Measurements from ENCODE around the gene LRP1-AS.
"Not testable (repeated sequence)": the region's sequence is repeated elsewhere in the genome, so short reads cannot be mapped to it uniquely, and the experiment has no call there.

Gene LRP1-AS

GRCh38 chr12:57129889-57130288 is 17.5 kb downstream of the LRP1-AS start:
- Mint-ChIP-seq H3K9me3 (no peaks in the 10 kb centered on the region), H3K27ac (no peak overlapping the region), H3K4me3 (no peak overlapping the region), H3K36me3 (ENCODE audit: low read depth) (no peaks in the 10 kb centered on the region), H3K27me3 (peaks cover 14% of the 10 kb centered on the region), H3K4me1 (peaks cover 11% of the 10 kb centered on the region)
- no peak for ATAC-seq
- DNase-seq: no peak

- Mint-ChIP-seq H3K27ac (no peak overlapping the region), H3K4me1 (peaks cover 11% of the 10 kb centered on the region)
- no peak for ATAC-seq
These were observed 18.0 kb downstream of the LRP1-AS start for GRCh38 chr12:57129321-57129842.

GRCh38 chr12:57128519-57129247 is 18.7 kb downstream of the LRP1-AS start:
- peaks cover 11% of the 10 kb centered on the region for H3K4me1 Mint-ChIP-seq
- no peak overlapping the region for H3K27ac Mint-ChIP-seq
- peaks cover 19% of the 10 kb centered on the region for H3K27me3 Mint-ChIP-seq
- H3K9me3 Mint-ChIP-seq: no peaks in the 10 kb centered on the region
- no peak overlapping the region for H3K4me3 Mint-ChIP-seq
- no peaks in the 10 kb centered on the region for H3K36me3 Mint-ChIP-seq (ENCODE audit: low read depth)
- ATAC-seq (no peak), DNase-seq (no peak)

More at GRCh38 chr12:57129321-57129842, 18.0 kb downstream of the LRP1-AS start:
- no peak for DNase-seq
- no peaks in the 10 kb centered on the region for H3K9me3 Mint-ChIP-seq
- H3K4me3 Mint-ChIP-seq: no peak overlapping the region
- peaks cover 17% of the 10 kb centered on the region for H3K27me3 Mint-ChIP-seq
- no peaks in the 10 kb centered on the region for H3K36me3 Mint-ChIP-seq (ENCODE audit: low read depth)

- Mint-ChIP-seq H3K27ac (peak within 1 kb of the TSS; percentile 46), H3K27me3 (peaks cover 21% of the 10 kb centered on the region), H3K36me3 (ENCODE audit: low read depth) (no peaks in the 10 kb centered on the region), H3K4me1 (peaks cover 11% of the 10 kb centered on the region), H3K9me3 (no peaks in the 10 kb centered on the region), H3K4me3 (peak within 1 kb of the TSS; percentile 77)
- DNase-seq: peak; percentile 75
- ATAC-seq: peak; percentile 71
These were observed 19.5 kb downstream of the LRP1-AS start, which contains the start of gene LRP1 for GRCh38 chr12:57127726-57128518. TSS of gene LRP1 (plus strand) at chr12:57128483. CDS start at chr12:57128965, 482 bp downstream.

GRCh38 chr12:57127101-57127725 is 20.2 kb downstream of the LRP1-AS start:
- peaks cover 11% of the 10 kb centered on the region for H3K4me1 Mint-ChIP-seq
- peak overlapping the region; percentile 65 for H3K4me3 Mint-ChIP-seq
- no peak overlapping the region for H3K27ac Mint-ChIP-seq
- H3K27me3 Mint-ChIP-seq: peaks cover 21% of the 10 kb centered on the region
- peak; percentile 53 for DNase-seq
- no peaks in the 10 kb centered on the region for H3K36me3 Mint-ChIP-seq (ENCODE audit: low read depth)
- no peaks in the 10 kb centered on the region for H3K9me3 Mint-ChIP-seq
- peak; percentile 26 for ATAC-seq

- DNase-seq (no peak), ATAC-seq (no peak)
- H3K36me3 Mint-ChIP-seq (ENCODE audit: low read depth): no peaks in the 10 kb centered on the region
- H3K27ac Mint-ChIP-seq: no peak overlapping the region
- peaks cover 21% of the 10 kb centered on the region for H3K27me3 Mint-ChIP-seq
- no peak overlapping the region for H3K4me3 Mint-ChIP-seq
- no peaks in the 10 kb centered on the region for H3K9me3 Mint-ChIP-seq
- H3K4me1 Mint-ChIP-seq: peaks cover 11% of the 10 kb centered on the region
These were observed 20.9 kb downstream of the LRP1-AS start for GRCh38 chr12:57126561-57126960.

- no peak overlapping the region for H3K27ac Mint-ChIP-seq
- no peaks in the 10 kb centered on the region for H3K9me3 Mint-ChIP-seq
- no peak for ATAC-seq
- no peak overlapping the region for H3K4me3 Mint-ChIP-seq
- peaks cover 21% of the 10 kb centered on the region for H3K27me3 Mint-ChIP-seq
- no peaks in the 10 kb centered on the region for H3K36me3 Mint-ChIP-seq (ENCODE audit: low read depth)
- DNase-seq: no peak
- peaks cover 11% of the 10 kb centered on the region for H3K4me1 Mint-ChIP-seq
These were observed 21.4 kb downstream of the LRP1-AS start for GRCh38 chr12:57126061-57126460.

GRCh38 chr12:57124261-57124877 is 23.1 kb downstream of the LRP1-AS start:
- Mint-ChIP-seq H3K4me1 (peaks cover 7% of the 10 kb centered on the region), H3K27me3 (peaks cover 15% of the 10 kb centered on the region), H3K36me3 (ENCODE audit: low read depth) (no peaks in the 10 kb centered on the region), H3K4me3 (no peak overlapping the region), H3K9me3 (no peaks in the 10 kb centered on the region), H3K27ac (no peak overlapping the region)
- ATAC-seq: peak; percentile 64
- DNase-seq: peak; percentile 81

- Mint-ChIP-seq H3K4me1 (peaks cover 12% of the 10 kb centered on the region), H3K27me3 (peaks cover 15% of the 10 kb centered on the region), H3K27ac (no peak overlapping the region), H3K4me3 (no peak overlapping the region), H3K36me3 (ENCODE audit: low read depth) (no peaks in the 10 kb centered on the region), H3K9me3 (no peaks in the 10 kb centered on the region)
- DNase-seq (no peak), ATAC-seq (no peak)
These were observed 23.6 kb downstream of the LRP1-AS start for GRCh38 chr12:57123813-57124212.

GRCh38 chr12:57120718-57121117 is 26.7 kb downstream of the LRP1-AS start:
- H3K4me3 Mint-ChIP-seq, H3K27me3 Mint-ChIP-seq: not testable (repeated sequence)

GRCh38 chr12:57119294-57120085 is 27.9 kb downstream of the LRP1-AS start:
- H3K27ac Mint-ChIP-seq: no peak overlapping the region
- H3K27me3 Mint-ChIP-seq: peaks cover 4% of the 10 kb centered on the region
- peaks cover 13% of the 10 kb centered on the region for H3K4me1 Mint-ChIP-seq
- no peaks in the 10 kb centered on the region for H3K36me3 Mint-ChIP-seq (ENCODE audit: low read depth)
- no peaks in the 10 kb centered on the region for H3K9me3 Mint-ChIP-seq
- DNase-seq: no peak
- ATAC-seq: no peak
- H3K4me3 Mint-ChIP-seq: no peak overlapping the region

More at GRCh38 chr12:57120718-57121117, 26.7 kb downstream of the LRP1-AS start:
- not testable (repeated sequence) for H3K36me3 Mint-ChIP-seq (ENCODE audit: low read depth); DNase-seq; H3K27ac Mint-ChIP-seq; ATAC-seq; H3K9me3 Mint-ChIP-seq
- H3K4me1 Mint-ChIP-seq: peaks cover 13% of the 10 kb centered on the region

- H3K4me1 Mint-ChIP-seq: peaks cover 13% of the 10 kb centered on the region
- ATAC-seq (peak; percentile 76), DNase-seq (no peak)
- H3K27me3 Mint-ChIP-seq: peaks cover 4% of the 10 kb centered on the region
- no peaks in the 10 kb centered on the region for H3K36me3 Mint-ChIP-seq (ENCODE audit: low read depth)
- no peak overlapping the region for H3K27ac Mint-ChIP-seq
- no peak overlapping the region for H3K4me3 Mint-ChIP-seq
- H3K9me3 Mint-ChIP-seq: no peaks in the 10 kb centered on the region
These were observed 28.6 kb downstream of the LRP1-AS start for GRCh38 chr12:57118711-57119271.

- ATAC-seq: no peak
- no peak for DNase-seq
- Mint-ChIP-seq H3K4me3 (no peak overlapping the region), H3K27ac (no peak overlapping the region), H3K27me3 (no peaks in the 10 kb centered on the region), H3K9me3 (no peaks in the 10 kb centered on the region), H3K4me1 (peaks cover 27% of the 10 kb centered on the region), H3K36me3 (ENCODE audit: low read depth) (no peaks in the 10 kb centered on the region)
These were observed 30.7 kb downstream of the LRP1-AS start for GRCh38 chr12:57116580-57117281.
